ENCODE measurements around the gene JAM3. TPM values are rescaled to one million over a fixed set of nuclear protein-coding genes. Genes with fewer than 3 reads are reported as not detected.
"Not testable (repeated sequence)": the region's sequence is repeated elsewhere in the genome, so short reads cannot be mapped to it uniquely, and the experiment has no call there.

JAM3 gene
- total RNA-seq, 2 experiments from 2014 or later = 21.1 to 23.7 TPM

DNA sequence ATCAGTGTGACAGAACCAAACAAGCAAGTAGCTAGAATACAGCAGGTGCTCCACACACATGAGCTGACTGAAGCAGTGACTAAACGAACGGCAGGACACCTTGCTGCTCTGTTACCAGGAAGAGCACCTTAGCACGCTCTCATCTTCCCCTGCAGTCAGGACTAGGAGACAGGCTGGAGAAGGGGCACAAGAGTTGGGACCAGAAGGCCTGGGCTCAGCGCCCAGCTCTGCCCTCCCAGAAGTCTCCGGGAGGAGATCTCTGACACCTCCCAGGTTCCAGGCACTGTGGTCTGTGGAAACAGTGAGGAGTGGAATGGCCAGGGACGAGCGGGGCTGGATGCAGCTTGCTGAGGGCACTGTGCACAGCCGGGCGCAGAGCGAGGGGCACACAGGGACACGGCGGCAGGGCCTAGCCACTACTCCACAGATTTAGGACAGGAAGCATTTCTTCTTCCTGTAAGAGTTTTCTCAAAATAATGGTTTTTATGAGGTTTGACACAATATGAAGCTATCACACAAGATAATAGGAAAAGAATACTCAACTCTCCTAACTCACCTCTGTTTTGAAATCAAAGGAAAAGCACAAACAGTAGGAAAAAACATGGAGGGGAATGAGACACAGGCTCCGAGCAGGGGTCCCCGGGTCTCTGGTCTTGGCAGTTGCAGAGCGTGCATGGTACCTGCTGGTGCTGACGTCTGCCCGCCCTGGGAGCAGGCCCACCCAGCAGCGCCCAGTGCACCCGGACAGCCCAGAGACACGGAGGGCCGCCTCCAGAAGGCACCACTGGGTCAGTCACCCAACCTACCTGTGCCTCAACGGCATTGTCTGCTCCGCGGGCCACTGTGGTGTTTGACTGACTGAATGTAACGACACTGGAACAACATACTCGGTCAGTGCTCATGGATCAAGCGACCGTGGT, 87.3 kb downstream of the JAM3 start:
- ATAC-seq (ENCODE audit: low read depth) = no peak

GRCh38 chr11:134157451-134157850, 88.6 kb downstream of the JAM3 start:
- H3K36me3 Mint-ChIP-seq = peaks cover 38% of the 10 kb centered on the region
- no peak for ATAC-seq (ENCODE audit: low read depth)

More for the DNA sequence above, 87.3 kb downstream of the JAM3 start:
- Mint-ChIP-seq H3K4me3 (no peak overlapping the region), H3K9me3 (no peaks in the 10 kb centered on the region), H3K27ac (no peak overlapping the region), H3K4me1 (peaks cover 2% of the 10 kb centered on the region), H3K36me3 (peaks cover 41% of the 10 kb centered on the region), H3K27me3 (no peaks in the 10 kb centered on the region)
- POLR2A ChIA-PET = interaction anchor here (1.4 kb wide), 1 partner anchor 9 kb away, joined by 5 read pairs; no protein-coding TSS in a partner anchor
- no peak for DNase-seq

GRCh38 chr11:134158023-134158422, 89.2 kb downstream of the JAM3 start:
- Mint-ChIP-seq H3K4me1 (peaks cover 2% of the 10 kb centered on the region), H3K36me3 (peaks cover 42% of the 10 kb centered on the region), H3K4me3 (no peak overlapping the region), H3K9me3 (no peaks in the 10 kb centered on the region), H3K27ac (no peak overlapping the region), H3K27me3 (no peaks in the 10 kb centered on the region)
- ATAC-seq (ENCODE audit: low read depth) (no peak), DNase-seq (no peak)
- POLR2A ChIA-PET = no interaction called here

More at GRCh38 chr11:134157451-134157850, 88.6 kb downstream of the JAM3 start:
- no peak overlapping the region for H3K4me3 Mint-ChIP-seq
- no peak overlapping the region for H3K27ac Mint-ChIP-seq
- no peaks in the 10 kb centered on the region for H3K27me3 Mint-ChIP-seq
- POLR2A ChIA-PET = no interaction called here
- peaks cover 2% of the 10 kb centered on the region for H3K4me1 Mint-ChIP-seq
- DNase-seq = no peak
- no peaks in the 10 kb centered on the region for H3K9me3 Mint-ChIP-seq

DNA sequence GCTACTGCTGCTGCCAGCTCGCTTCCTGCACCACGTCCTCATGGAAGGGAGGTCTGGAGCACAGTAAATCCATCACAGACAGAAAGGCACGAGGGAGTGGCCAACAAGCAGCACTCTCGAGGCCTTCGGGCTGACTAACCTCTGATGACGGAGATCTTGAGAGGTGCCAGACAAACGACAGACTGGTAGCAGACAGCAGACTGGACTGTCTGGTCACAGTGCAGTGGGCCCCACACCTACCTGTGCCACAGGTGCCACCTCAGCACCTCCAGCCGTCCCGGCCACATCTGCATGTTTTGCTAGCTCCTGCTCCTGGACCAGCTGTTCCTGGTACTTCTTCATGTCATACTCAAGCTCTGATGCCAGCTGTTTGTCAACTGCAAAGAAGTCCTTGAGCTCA, 90.8 kb downstream of the JAM3 start:
- Mint-ChIP-seq H3K9me3 (no peaks in the 10 kb centered on the region), H3K36me3 (peaks cover 47% of the 10 kb centered on the region), H3K4me1 (peaks cover 6% of the 10 kb centered on the region), H3K27me3 (no peaks in the 10 kb centered on the region), H3K27ac (no peak overlapping the region), H3K4me3 (no peak overlapping the region)
- POLR2A ChIA-PET = no interaction called here
- no peak for ATAC-seq (ENCODE audit: low read depth)
- no peak for DNase-seq

- no peak overlapping the region for H3K4me3 Mint-ChIP-seq
- no peaks in the 10 kb centered on the region for H3K27me3 Mint-ChIP-seq
- H3K9me3 Mint-ChIP-seq = no peaks in the 10 kb centered on the region
- ATAC-seq (ENCODE audit: low read depth) (no peak), DNase-seq (no peak)
- H3K36me3 Mint-ChIP-seq = peaks cover 59% of the 10 kb centered on the region
- no peak overlapping the region for H3K27ac Mint-ChIP-seq
- peaks cover 8% of the 10 kb centered on the region for H3K4me1 Mint-ChIP-seq
- POLR2A ChIA-PET = interaction anchor here (0.6 to 1.7 kb wide), 4 partner anchors 9 to 59 kb away, joined by 3 to 5 read pairs (median 4); partner anchors contain the start of genes NCAPD3 and VPS26B
Observed at GRCh38 chr11:134164490-134165370, 95.9 kb downstream of the JAM3 start.

GRCh38 chr11:134170177-134170918, 101.5 kb downstream of the JAM3 start:
- no peak overlapping the region for H3K4me3 Mint-ChIP-seq
- H3K9me3 Mint-ChIP-seq = no peaks in the 10 kb centered on the region
- H3K36me3 Mint-ChIP-seq = peaks cover 39% of the 10 kb centered on the region
- POLR2A ChIA-PET = no interaction called here
- no peak overlapping the region for H3K27ac Mint-ChIP-seq
- DNase-seq (no peak), ATAC-seq (ENCODE audit: low read depth) (no peak)
- peaks cover 1% of the 10 kb centered on the region for H3K4me1 Mint-ChIP-seq
- no peaks in the 10 kb centered on the region for H3K27me3 Mint-ChIP-seq

GRCh38 chr11:134170919-134171281, 102.0 kb downstream of the JAM3 start:
- ATAC-seq (ENCODE audit: low read depth) (no peak), DNase-seq (no peak)
- Mint-ChIP-seq H3K4me1 (no peaks in the 10 kb centered on the region), H3K9me3 (no peaks in the 10 kb centered on the region), H3K27ac (no peak overlapping the region), H3K27me3 (no peaks in the 10 kb centered on the region), H3K36me3 (peaks cover 38% of the 10 kb centered on the region), H3K4me3 (no peak overlapping the region)
- POLR2A ChIA-PET = no interaction called here

DNA sequence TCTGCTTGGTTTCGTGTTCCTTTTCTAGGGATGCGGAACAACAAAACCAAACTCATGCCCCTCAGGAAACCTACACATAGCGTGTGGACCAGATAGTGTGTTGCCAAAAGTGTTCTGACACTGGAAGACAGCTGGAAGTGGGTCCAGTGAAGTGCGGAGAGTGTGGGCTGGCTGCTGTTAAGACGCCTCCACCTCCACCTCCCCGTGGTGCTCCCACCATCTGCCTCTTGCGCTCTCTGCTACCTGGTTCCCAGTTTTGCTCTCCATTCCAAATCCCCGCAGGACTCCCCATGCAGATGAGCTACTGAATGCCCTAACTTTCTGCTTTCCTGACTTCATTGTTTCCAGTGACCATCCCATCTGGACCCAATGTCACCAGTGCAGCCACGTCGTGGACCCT, 103.1 kb downstream of the JAM3 start:
- H3K36me3 Mint-ChIP-seq = peaks cover 39% of the 10 kb centered on the region
- H3K27ac Mint-ChIP-seq = no peak overlapping the region
- H3K4me3 Mint-ChIP-seq = no peak overlapping the region
- H3K4me1 Mint-ChIP-seq = no peaks in the 10 kb centered on the region
- H3K27me3 Mint-ChIP-seq = no peaks in the 10 kb centered on the region
- POLR2A ChIA-PET = no interaction called here
- DNase-seq = no peak
- no peak for ATAC-seq (ENCODE audit: low read depth)
- H3K9me3 Mint-ChIP-seq = no peaks in the 10 kb centered on the region

GRCh38 chr11:134173296-134173695, 104.4 kb downstream of the JAM3 start:
- POLR2A ChIA-PET = interaction anchor here (0.7 kb wide), 1 partner anchor 9 kb away, joined by 3 read pairs; no protein-coding TSS in a partner anchor
- Mint-ChIP-seq H3K9me3 (no peaks in the 10 kb centered on the region), H3K36me3 (peaks cover 31% of the 10 kb centered on the region), H3K4me3 (no peak overlapping the region), H3K4me1 (no peaks in the 10 kb centered on the region), H3K27me3 (no peaks in the 10 kb centered on the region), H3K27ac (no peak overlapping the region)
- ATAC-seq (ENCODE audit: low read depth) (no peak), DNase-seq (no peak)

- H3K36me3 Mint-ChIP-seq = peaks cover 25% of the 10 kb centered on the region
Observed at GRCh38 chr11:134176284-134176683, 107.4 kb downstream of the JAM3 start.

DNA sequence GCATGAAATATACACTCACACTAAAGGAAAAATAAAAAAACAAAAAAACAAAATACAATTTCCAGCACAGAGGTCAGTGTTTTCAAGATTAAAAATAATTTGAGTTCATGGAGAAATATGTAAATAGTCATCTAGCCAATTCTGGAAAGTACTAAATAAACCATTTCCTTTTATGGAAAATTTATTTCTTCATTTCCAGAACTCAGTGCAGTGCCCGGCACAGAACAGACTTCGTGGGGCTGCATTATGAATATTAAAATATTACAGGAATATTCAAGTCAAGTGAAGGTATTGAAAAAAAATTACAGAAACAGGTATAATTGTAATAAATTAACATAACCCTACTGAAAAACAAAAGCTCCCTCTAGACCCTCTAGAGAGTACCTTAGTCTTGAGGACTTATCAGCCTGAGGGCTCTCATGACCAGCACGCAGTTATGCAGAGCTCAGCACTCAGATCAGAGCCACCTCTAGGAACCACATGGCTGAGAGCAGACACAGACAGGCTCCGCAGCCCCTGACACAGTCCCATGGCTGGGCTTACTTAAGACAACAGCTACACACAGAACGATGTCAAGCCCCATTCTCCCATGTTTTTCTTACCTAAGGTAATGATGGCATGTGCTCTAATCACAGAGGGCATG, 109.3 kb downstream of the JAM3 start:
- Mint-ChIP-seq H3K27ac (no peak overlapping the region), H3K9me3 (no peaks in the 10 kb centered on the region), H3K4me1 (no peaks in the 10 kb centered on the region), H3K36me3 (peaks cover 20% of the 10 kb centered on the region), H3K4me3 (no peak overlapping the region), H3K27me3 (no peaks in the 10 kb centered on the region)
- POLR2A ChIA-PET = no interaction called here
- no peak for DNase-seq
- no peak for ATAC-seq (ENCODE audit: low read depth)

More at GRCh38 chr11:134176284-134176683, 107.4 kb downstream of the JAM3 start:
- no peak overlapping the region for H3K27ac Mint-ChIP-seq
- no peaks in the 10 kb centered on the region for H3K4me1 Mint-ChIP-seq
- DNase-seq = no peak
- no peak overlapping the region for H3K4me3 Mint-ChIP-seq
- H3K9me3 Mint-ChIP-seq = no peaks in the 10 kb centered on the region
- H3K27me3 Mint-ChIP-seq = no peaks in the 10 kb centered on the region
- POLR2A ChIA-PET = no interaction called here
- no peak for ATAC-seq (ENCODE audit: low read depth)

GRCh38 chr11:134181707-134182106, 112.8 kb downstream of the JAM3 start:
- peaks cover 26% of the 10 kb centered on the region for H3K36me3 Mint-ChIP-seq
- no peak overlapping the region for H3K27ac Mint-ChIP-seq
- no peaks in the 10 kb centered on the region for H3K9me3 Mint-ChIP-seq
- H3K27me3 Mint-ChIP-seq = no peaks in the 10 kb centered on the region
- DNase-seq (no peak), ATAC-seq (ENCODE audit: low read depth) (no peak)
- no peak overlapping the region for H3K4me3 Mint-ChIP-seq
- no peaks in the 10 kb centered on the region for H3K4me1 Mint-ChIP-seq
- POLR2A ChIA-PET = no interaction called here

GRCh38 chr11:134188092-134188491, 119.2 kb downstream of the JAM3 start:
- POLR2A ChIA-PET = not testable (repeated sequence)

More at GRCh38 chr11:134188092-134188491, 119.2 kb downstream of the JAM3 start:
- H3K4me1 Mint-ChIP-seq; H3K27ac Mint-ChIP-seq; DNase-seq; H3K4me3 Mint-ChIP-seq; H3K9me3 Mint-ChIP-seq; ATAC-seq (ENCODE audit: low read depth); H3K27me3 Mint-ChIP-seq: not testable (repeated sequence)
- peaks cover 67% of the 10 kb centered on the region for H3K36me3 Mint-ChIP-seq

All from activated naive CD8-positive, alpha-beta T cell treated with anti-CD3 and anti-CD28 coated beads, Interleukin-2, amount 10 ng/mL, durations not matched to agents 7 days and 5 days (primary cell).